ENCODE measurements around the gene EPN1. TPM values are rescaled to one million over a fixed set of nuclear protein-coding genes. Genes with fewer than 3 reads are reported as not detected.

The EPN1 gene
- total and polyA plus RNA-seq, 8 donors = 38.4 to 102 (median 80.9) TPM

GRCh38 chr19:55652311-55653128 lies 22.5 kb upstream of the EPN1 start:
- Histone ChIP-seq H3K9me3 (no peaks in the 10 kb centered on the region), H3K27me3 (no peaks in the 10 kb centered on the region), H3K4me3 (no peak overlapping the region), H3K27ac (no peak overlapping the region), H3K36me3 (no peaks in the 10 kb centered on the region), H3K4me1 (peaks cover 14 to 23% (median 17%) of the 10 kb centered on the region in 3 donors)
- 85% methylated on average over 65 to 71 of the region's 71 CpGs for WGBS, 2 donors
- DNase-seq (peak in 4 of 6 donors; percentile 56 to 85 (median 68)), ATAC-seq (no peak), FAIRE-seq (no peak)
- intact Hi-C loops (cut with DNase I) = no loop called here
- TF ChIP-seq, protein P1, sequence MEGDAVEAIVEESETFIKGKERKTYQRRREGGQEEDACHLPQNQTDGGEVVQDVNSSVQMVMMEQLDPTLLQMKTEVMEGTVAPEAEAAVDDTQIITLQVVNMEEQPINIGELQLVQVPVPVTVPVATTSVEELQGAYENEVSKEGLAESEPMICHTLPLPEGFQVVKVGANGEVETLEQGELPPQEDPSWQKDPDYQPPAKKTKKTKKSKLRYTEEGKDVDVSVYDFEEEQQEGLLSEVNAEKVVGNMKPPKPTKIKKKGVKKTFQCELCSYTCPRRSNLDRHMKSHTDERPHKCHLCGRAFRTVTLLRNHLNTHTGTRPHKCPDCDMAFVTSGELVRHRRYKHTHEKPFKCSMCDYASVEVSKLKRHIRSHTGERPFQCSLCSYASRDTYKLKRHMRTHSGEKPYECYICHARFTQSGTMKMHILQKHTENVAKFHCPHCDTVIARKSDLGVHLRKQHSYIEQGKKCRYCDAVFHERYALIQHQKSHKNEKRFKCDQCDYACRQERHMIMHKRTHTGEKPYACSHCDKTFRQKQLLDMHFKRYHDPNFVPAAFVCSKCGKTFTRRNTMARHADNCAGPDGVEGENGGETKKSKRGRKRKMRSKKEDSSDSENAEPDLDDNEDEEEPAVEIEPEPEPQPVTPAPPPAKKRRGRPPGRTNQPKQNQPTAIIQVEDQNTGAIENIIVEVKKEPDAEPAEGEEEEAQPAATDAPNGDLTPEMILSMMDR (IDR thresholded peaks at IDR 0.05) = no peak

DNA sequence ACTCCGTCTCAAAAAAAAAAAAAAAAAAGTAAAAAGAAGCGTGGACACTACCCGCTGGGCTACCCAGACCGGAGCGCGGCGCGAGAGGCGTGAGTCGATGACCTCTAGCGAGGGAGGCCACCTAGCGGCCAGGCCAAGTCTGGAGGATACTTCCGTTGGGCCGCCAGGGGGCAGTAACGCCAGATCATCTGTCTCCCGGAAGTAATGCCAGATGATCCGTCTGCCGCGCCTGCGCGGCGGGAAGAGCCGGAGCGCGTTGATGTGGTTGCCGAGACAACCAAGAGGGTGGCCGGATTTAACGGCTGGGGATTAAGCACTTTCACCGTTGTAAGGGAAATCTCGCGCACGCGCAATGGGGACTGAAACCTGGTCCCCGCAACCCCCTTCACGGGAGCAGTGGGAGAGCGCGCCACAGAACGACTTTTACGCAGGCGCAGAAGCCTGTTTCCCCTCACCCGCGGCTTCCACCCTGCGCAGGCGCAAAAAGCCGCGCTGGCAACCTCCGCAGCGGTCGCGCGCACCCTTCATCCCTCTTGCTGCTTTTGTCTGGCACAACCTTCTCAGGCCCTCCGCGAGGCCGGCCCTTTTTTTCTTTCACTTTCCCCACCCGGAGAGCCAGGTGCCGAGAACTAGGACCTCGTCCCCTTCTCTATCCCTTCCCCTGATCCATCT lies 21.2 kb upstream of the EPN1 start:
- H3K27me3 ChIP-seq = no peaks in the 10 kb centered on the region
- H3K9me3 ChIP-seq = no peaks in the 10 kb centered on the region
- peak overlapping the region; percentile 98 to 99 (median 98) for H3K27ac ChIP-seq
- DNase-seq (peak; percentile 95 to 100 (median 98)), FAIRE-seq (peak; percentile 84), ATAC-seq (peak; percentile 58 to 77 (median 71))
- H3K4me3 ChIP-seq = peak overlapping the region; percentile 66 to 100 (median 97)
- TF ChIP-seq, protein P1 (IDR thresholded peaks at IDR 0.05) = peak; percentile 98 to 100 (median 98)
- WGBS, 2 donors = 0% methylated on average over 49 to 57 of the region's 57 CpGs
- peaks cover 18 to 25% (median 24%) of the 10 kb centered on the region in 3 donors for H3K4me1 ChIP-seq
- intact Hi-C loops (cut with DNase I) = no loop called here
- H3K36me3 ChIP-seq = no peaks in the 10 kb centered on the region

DNA sequence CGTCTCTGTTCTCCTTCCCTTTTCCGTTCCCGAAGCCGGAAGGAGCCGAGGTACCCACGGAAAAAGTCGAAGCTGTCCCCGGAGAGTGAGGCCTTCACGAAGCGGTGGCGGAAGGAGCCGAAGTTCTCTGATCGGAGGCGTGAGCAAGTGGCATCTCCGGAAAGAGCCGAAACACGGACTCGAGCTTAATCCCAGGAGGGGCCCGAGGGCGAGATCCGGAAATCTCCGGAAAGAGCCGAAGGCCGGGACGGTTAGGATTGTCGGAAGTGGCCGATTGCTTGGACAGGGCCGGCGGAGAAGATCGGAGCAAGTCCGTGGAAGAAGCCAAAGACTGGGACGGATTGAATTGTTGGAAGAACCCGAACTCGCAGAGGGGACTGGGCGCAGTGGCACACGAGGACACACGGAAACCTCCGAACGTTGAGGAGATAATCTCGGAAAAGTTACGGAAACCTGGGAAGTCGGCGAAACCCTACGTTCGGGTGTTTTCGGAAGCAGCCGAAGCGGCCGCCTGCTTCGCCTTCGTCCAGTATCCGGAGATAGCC lies 20.6 kb upstream of the EPN1 start:
- ATAC-seq (peak; percentile 76 to 89 (median 82)), DNase-seq (peak; percentile 96 to 100 (median 99)), FAIRE-seq (peak; percentile 97)
- intact Hi-C loops (cut with DNase I) = no loop called here
- Histone ChIP-seq H3K4me3 (peak overlapping the region; percentile 66 to 100 (median 97)), H3K36me3 (peaks cover 0 to 4% (median under 1%) of the 10 kb centered on the region in 3 donors), H3K27ac (peak overlapping the region; percentile 98 to 99 (median 98)), H3K27me3 (no peaks in the 10 kb centered on the region), H3K9me3 (no peaks in the 10 kb centered on the region), H3K4me1 (peaks cover 18 to 24% (median 22%) of the 10 kb centered on the region in 3 donors)
- WGBS, 2 donors = 0 to 1% methylated on average over 52 of the region's 52 CpGs
- TF ChIP-seq, protein P1 (IDR thresholded peaks at IDR 0.05) = no peak

- TF ChIP-seq, protein P1 (IDR thresholded peaks at IDR 0.05) = no peak
- H3K4me1 ChIP-seq = peaks cover 18 to 24% (median 22%) of the 10 kb centered on the region in 3 donors
- 1% methylated on average over 62 to 95 of the region's 95 CpGs for WGBS, 2 donors
- H3K4me3 ChIP-seq = peak within 1 kb of the TSS; percentile 66 to 100 (median 97)
- DNase-seq (peak; percentile 94 to 99 (median 98)), FAIRE-seq (no peak), ATAC-seq (peak; percentile 63 to 76 (median 69))
- H3K27ac ChIP-seq = peak within 1 kb of the TSS; percentile 98 to 99 (median 98)
- H3K9me3 ChIP-seq = no peaks in the 10 kb centered on the region
- peaks cover 0 to 9% (median 7%) of the 10 kb centered on the region in 3 donors for H3K36me3 ChIP-seq
- no peaks in the 10 kb centered on the region for H3K27me3 ChIP-seq
- intact Hi-C loops (cut with DNase I) = no loop called here
Measured at GRCh38 chr19:55654868-55655647, 20.0 kb upstream of the EPN1 start, which contains the start of gene U2AF2. Gene U2AF2 (plus strand): TSS chr19:55655035. CDS start chr19:55655105, 70 bp downstream.

All from pancreas (tissue), 10 donors.